Epidermal melanocyte (primary cell): ENCODE measurements around the gene SLC25A45.

Experiments used
- DNase-seq: peaks from one replicate; pipeline ENCODE4 v3.0.0; 2011; ENCODE audit warnings: low spot score; ENCODE audit not compliant: insufficient read length

SLC25A45 gene

GRCh38 chr11:65325435-65325834 lies 57.0 kb downstream of the SLC25A45 start:
- no peak for DNase-seq
